HG02884 (cell line): ENCODE measurements around the gene PHKB.
"Not testable (repeated sequence)": the region's sequence is repeated elsewhere in the genome, so short reads cannot be mapped to it uniquely, and the experiment has no call there.

Source experiments
- ATAC-seq: cut with Tn5 transposase; IDR thresholded peaks from one replicate; pipeline ENCODE4 v1.9.1; 2021; ENCODE audit warnings: mild to moderate bottlenecking, moderate library complexity; ENCODE audit not compliant: unreplicated experiment

PHKB gene

GRCh38 chr16:47460711-47461597, at the start of gene PHKB, which contains the start of gene ITFG1:
Gene PHKB, plus strand, starts transcription at chr16:47461331. Its CDS starts 20 bp downstream, at chr16:47461351.
Gene ITFG1, minus strand, starts transcription at chr16:47461063. Its CDS starts 18 bp downstream, at chr16:47461045.
- peak; percentile 63 for ATAC-seq

GRCh38 chr16:47413041-47413440, 48.1 kb upstream of the PHKB start:
- no peak for ATAC-seq

GRCh38 chr16:47416869-47417268, 44.3 kb upstream of the PHKB start:
- ATAC-seq, result no peak

GRCh38 chr16:47424846-47425245, 36.3 kb upstream of the PHKB start:
- ATAC-seq, result no peak

GRCh38 chr16:47426806-47427205, 34.3 kb upstream of the PHKB start:
- ATAC-seq, result no peak

- ATAC-seq, result no peak
Observed at GRCh38 chr16:47431960-47432359, 29.2 kb upstream of the PHKB start.

GRCh38 chr16:47434274-47434673, 26.9 kb upstream of the PHKB start:
- not testable (repeated sequence) for ATAC-seq

GRCh38 chr16:47440066-47440465, 21.1 kb upstream of the PHKB start:
- not testable (repeated sequence) for ATAC-seq

- not testable (repeated sequence) for ATAC-seq
Observed at GRCh38 chr16:47442884-47443283, 18.2 kb upstream of the PHKB start.

- ATAC-seq, result no peak
Observed at GRCh38 chr16:47446431-47446830, 14.7 kb upstream of the PHKB start.

- no peak for ATAC-seq
Observed at GRCh38 chr16:47448830-47449575, 12.1 kb upstream of the PHKB start.

GRCh38 chr16:47449788-47450187, 11.3 kb upstream of the PHKB start:
- ATAC-seq, result no peak

GRCh38 chr16:47458331-47458730, 2.8 kb upstream of the PHKB start:
- no peak for ATAC-seq

GRCh38 chr16:47459603-47460002, 1.5 kb upstream of the PHKB start:
- no peak for ATAC-seq

GRCh38 chr16:47460359-47460710, 796 bp upstream of the PHKB start:
- ATAC-seq, result no peak

GRCh38 chr16:47461598-47462266, 601 bp downstream of the PHKB start:
- peak; percentile 23 for ATAC-seq

- ATAC-seq, result no peak
Observed at GRCh38 chr16:47463771-47464624, 2.9 kb downstream of the PHKB start.

- ATAC-seq, result no peak
Observed at GRCh38 chr16:47465919-47466630, 4.9 kb downstream of the PHKB start.

GRCh38 chr16:47467501-47467900, 6.4 kb downstream of the PHKB start:
- ATAC-seq, result no peak
